H1 (cell line): ENCODE results near the gene PRSS53. TPM values are rescaled to one million over a fixed set of nuclear protein-coding genes. Genes with fewer than 3 reads are reported as not detected.

Experiments
- CTCF ChIA-PET: fragments of 300-600 bp; sonication (Branson Sonifier 250); formaldehyde crosslinking; loops from one replicate; lab custom pipeline; 2021; ENCODE audit not compliant: partially characterized antibody; lab: Charles Lee
- POLR2A ChIA-PET: fragments of 300-600 bp; sonication (Branson Sonifier 250); formaldehyde crosslinking; loops from one replicate; lab custom pipeline; 2021; ENCODE audit warnings: inconsistent platforms; ENCODE audit not compliant: partially characterized antibody; lab: Charles Lee
- DNase-seq, 2 experiments: peaks; one replicate each; pipeline versions ENCODE4 v3.0.0 to v3.0.0-alpha.2; 2010 to 2022; ENCODE audit warnings: low spot score in 2 of 2, low read depth in 1 of 2, mixed read lengths in 1 of 2
- FAIRE-seq: peaks from 2 replicates; lab custom pipeline; 2011; peaks lifted over from hg19 to GRCh38; lab: Jason Lieb, UNC
- H2AFZ ChIP-seq: 2 replicates; pipeline ENCODE4 v1.8.1; 2012; ENCODE audit warnings: low read length, inconsistent platforms
- H2AK5ac ChIP-seq: 2 replicates; pipeline ENCODE4 v1.6.1; 2013; ENCODE audit warnings: low read depth, low read length
- H2BK120ac ChIP-seq: replicated peaks from 2 replicates; pipeline ENCODE3; 2013; ENCODE audit warnings: low read depth, low read length, inconsistent platforms
- H2BK12ac ChIP-seq: 2 replicates; pipeline ENCODE4 v1.6.1; 2013; ENCODE audit warnings: low read depth, low read length
- H2BK15ac ChIP-seq: 2 replicates; pipeline ENCODE4 v1.6.1; 2013; ENCODE audit warnings: low read length
- H2BK20ac ChIP-seq: 2 replicates; pipeline ENCODE4 v1.6.1; 2013; ENCODE audit warnings: low read length
- H2BK5ac ChIP-seq: 2 replicates; pipeline ENCODE4 v1.6.1; 2013; ENCODE audit warnings: low read depth, low read length
- H3K14ac ChIP-seq: 2 replicates; pipeline ENCODE4 v1.6.1; 2013; ENCODE audit warnings: inconsistent platforms; ENCODE audit not compliant: insufficient read length
- H3K18ac ChIP-seq: 2 replicates; pipeline ENCODE4 v1.6.1; 2013; ENCODE audit warnings: low read length; ENCODE audit errors: extremely low read depth
- H3K23ac ChIP-seq: 2 replicates; pipeline ENCODE4 v1.6.1; 2013; ENCODE audit warnings: inconsistent platforms; ENCODE audit not compliant: insufficient read length
- H3K23me2 ChIP-seq: 2 replicates; pipeline ENCODE4 v1.6.1; 2013; ENCODE audit warnings: low read depth, low read length
- H3K27ac ChIP-seq: 2 replicates; pipeline ENCODE4 v1.6.1; 2011; ENCODE audit warnings: low read depth, low read length, inconsistent platforms
- H3K27me3 ChIP-seq, 4 experiments: replicated peaks in 1 of 4; 1 replicate in 1 of 4; 2 replicates in 3 of 4; pipeline versions ENCODE4 v1.6.1 to v1.8.1; 2011 to 2013; ENCODE audit warnings: low read length in 3 of 4, mild to moderate bottlenecking in 3 of 4, inconsistent platforms in 2 of 4, mixed read lengths in 2 of 4, moderate library complexity in 1 of 4; ENCODE audit not compliant: control insufficient read depth in 3 of 4, insufficient read depth in 3 of 4; ENCODE audit errors: extremely low read depth in 1 of 4
- H3K36me3 ChIP-seq, 4 experiments: 2 replicates each; pipeline versions ENCODE4 v1.6.1 to v1.8.1; 2011 to 2013; ENCODE audit warnings: mild to moderate bottlenecking in 4 of 4, low read length in 3 of 4, moderate library complexity in 2 of 4, control low read depth in 1 of 4, inconsistent platforms in 1 of 4; ENCODE audit not compliant: insufficient read depth in 4 of 4, control insufficient read depth in 2 of 4
- H3K4ac ChIP-seq: replicated peaks from 2 replicates; pipeline ENCODE3; 2013; ENCODE audit warnings: low read length, low read depth, mixed read lengths, inconsistent platforms; ENCODE audit not compliant: insufficient read length
- H3K4me1 ChIP-seq, 4 experiments: replicated peaks in 1 of 4; 1 replicate in 1 of 4; 2 replicates in 3 of 4; pipeline versions ENCODE4 v1.6.1 to v1.8.1; 2011 to 2013; ENCODE audit warnings: low read length in 3 of 4, inconsistent platforms in 2 of 4, mixed read lengths in 1 of 4; ENCODE audit not compliant: insufficient read depth in 4 of 4, control insufficient read depth in 3 of 4
- H3K4me2 ChIP-seq, 2 experiments: 2 replicates each; pipeline versions ENCODE4 v1.6.1 to v1.8.1; 2011 to 2013; ENCODE audit warnings: low read depth in 2 of 2, low read length in 2 of 2, control low read depth in 1 of 2, inconsistent platforms in 1 of 2, mild to moderate bottlenecking in 1 of 2; ENCODE audit not compliant: insufficient read depth in 1 of 2
- H3K4me3 ChIP-seq, 4 experiments: fragments of 200-600, 300-600 bp in 1 of 4; sonication (generic), shearing (Covaris generic), sonication (Bioruptor Twin) in 1 of 4; 2 replicates each; pipeline versions ENCODE4 v1.5.1 to v1.8.1; 2011 to 2016; ENCODE audit warnings: low read length in 4 of 4, low read depth in 3 of 4, control low read depth in 2 of 4, inconsistent platforms in 2 of 4, mild to moderate bottlenecking in 2 of 4, mixed read lengths in 1 of 4, moderate library complexity in 1 of 4; ENCODE audit not compliant: insufficient read depth in 2 of 4; ENCODE audit errors: extremely low read depth in 1 of 4
- H3K56ac ChIP-seq: replicated peaks from 2 replicates; pipeline ENCODE3; 2013; ENCODE audit warnings: low read depth, mild to moderate bottlenecking, mixed read lengths, low read length, inconsistent platforms; ENCODE audit not compliant: insufficient read length
- H3K79me1 ChIP-seq: 2 replicates; pipeline ENCODE4 v1.6.1; 2013; ENCODE audit warnings: low read depth, low read length, control low read depth
- H3K79me2 ChIP-seq, 2 experiments: 2 replicates each; pipeline versions ENCODE4 v1.6.1 to v1.8.1; 2012 to 2013; ENCODE audit warnings: low read length in 2 of 2, mild to moderate bottlenecking in 2 of 2, inconsistent platforms in 1 of 2; ENCODE audit not compliant: insufficient read depth in 2 of 2, control insufficient read depth in 1 of 2
- H3K9ac ChIP-seq, 4 experiments: replicated peaks in 1 of 4; 1 replicate in 1 of 4; 2 replicates in 3 of 4; pipeline versions ENCODE4 v1.6.1 to v1.8.1; 2011 to 2013; ENCODE audit warnings: low read depth in 3 of 4, low read length in 3 of 4, control low read depth in 2 of 4, mild to moderate bottlenecking in 2 of 4, moderate library complexity in 2 of 4, inconsistent platforms in 1 of 4; ENCODE audit errors: extremely low read depth in 1 of 4
- H3K9me3 ChIP-seq, 2 experiments: 2 replicates each; pipeline versions ENCODE4 v1.6.1 to v1.8.1; 2012 to 2013; ENCODE audit warnings: mild to moderate bottlenecking in 2 of 2, moderate library complexity in 2 of 2, control low read depth in 1 of 2, inconsistent platforms in 1 of 2, low read depth in 1 of 2, low read length in 1 of 2, mixed read lengths in 1 of 2; ENCODE audit not compliant: insufficient read depth in 2 of 2
- H4K20me1 ChIP-seq, 2 experiments: replicated peaks in 1 of 2; 2 replicates each; pipeline versions ENCODE3 to v1.8.1; 2011 to 2013; ENCODE audit warnings: inconsistent platforms in 2 of 2, low read length in 2 of 2, mild to moderate bottlenecking in 1 of 2; ENCODE audit not compliant: insufficient read depth in 2 of 2, control insufficient read depth in 1 of 2
- H4K5ac ChIP-seq: 2 replicates; pipeline ENCODE4 v1.6.1; 2013; ENCODE audit warnings: low read length, low read depth, mixed read lengths, inconsistent platforms; ENCODE audit not compliant: insufficient read length
- H4K8ac ChIP-seq: 2 replicates; pipeline ENCODE4 v1.8.0; 2013; ENCODE audit warnings: mild to moderate bottlenecking, moderate library complexity, low read length, inconsistent platforms; ENCODE audit not compliant: insufficient read depth; ENCODE audit errors: extremely low read depth
- H4K91ac ChIP-seq: replicated peaks from 2 replicates; pipeline ENCODE3; 2013; ENCODE audit warnings: low read length, mixed read lengths, inconsistent platforms; ENCODE audit not compliant: insufficient read length
- RAD21 ChIP-seq, 2 experiments: IDR thresholded peaks in 1 of 2; conservative IDR thresholded peaks in 1 of 2; 2 replicates each; pipeline ENCODE4 v1.6.1; 2011; ENCODE audit warnings: low read depth in 2 of 2, low read length in 2 of 2, improper control_type of control experiment in 1 of 2, inconsistent platforms in 1 of 2, mild to moderate bottlenecking in 1 of 2, moderate library complexity in 1 of 2
- SIN3A ChIP-seq, 2 experiments: IDR thresholded peaks in 1 of 2; conservative IDR thresholded peaks in 1 of 2; 2 replicates each; pipeline ENCODE4 v1.6.1; 2011 to 2012; ENCODE audit warnings: low read length in 2 of 2, improper control_type of control experiment in 1 of 2, low read depth in 1 of 2, mild to moderate bottlenecking in 1 of 2
- TAF1 ChIP-seq: IDR thresholded peaks from 2 replicates; pipeline ENCODE4 v1.6.1; 2011; ENCODE audit warnings: mild to moderate bottlenecking, low read depth, low read length
- WGBS, 2 experiments: shearing (Covaris generic) in 1 of 2; methylation state at CpG; one replicate each; pipeline versions ENCODE4 v1.1.6 to v1.1.7; 2013 to 2015; ENCODE audit warnings: low lambda C conversion rate in 2 of 2, mixed read lengths in 2 of 2, inconsistent platforms in 1 of 2, low coverage in 1 of 2, missing lambda C conversion rate in 1 of 2; ENCODE audit not compliant: insufficient replicate concordance in 2 of 2, insufficient coverage in 1 of 2, insufficient read length in 1 of 2; ENCODE audit errors: extremely low coverage in 1 of 2, missing lambda C conversion rate in 1 of 2; 5-methylcytosine and 5-hydroxymethylcytosine counted together
- polyA plus RNA-seq, 7 experiments: library from polyadenylated mRNA; depleted of rRNA in 3 of 7; stranded (reverse) in 5 of 7; unstranded in 2 of 7; fragments of >200 nt in 5 of 7; fragments of 200-250 nt in 2 of 7; gene quantifications; 1 replicate in 5 of 7; 2 replicates in 1 of 7; 4 replicates in 1 of 7; pipeline versions ENCODE4 v1.2.1 to v1.2.3, GENCODE V29; 2011 to 2013; ENCODE audit warnings: missing spikeins in 2 of 7, mixed read lengths in 2 of 7
- total RNA-seq: library from RNA; stranded (reverse); fragmentation: NEBNext Ultra II Directional; extraction: Animal tissue kit (Norgen Biotek cat#: 25700); gene quantifications from 2 replicates; pipeline ENCODE4 v1.2.1, GENCODE V29; 2021
- TF ChIP-seq, protein P1 (sequence below): IDR thresholded peaks from 2 replicates; pipeline ENCODE4 v1.6.1; 2012; ENCODE audit warnings: low read length, inconsistent platforms

PRSS53 gene
- total and polyA plus RNA-seq, 2 of the 8 experiments (the other 6 are each of a cell fraction or from before 2014, with no cell fraction given): 1.7 to 2.6 TPM

DNA sequence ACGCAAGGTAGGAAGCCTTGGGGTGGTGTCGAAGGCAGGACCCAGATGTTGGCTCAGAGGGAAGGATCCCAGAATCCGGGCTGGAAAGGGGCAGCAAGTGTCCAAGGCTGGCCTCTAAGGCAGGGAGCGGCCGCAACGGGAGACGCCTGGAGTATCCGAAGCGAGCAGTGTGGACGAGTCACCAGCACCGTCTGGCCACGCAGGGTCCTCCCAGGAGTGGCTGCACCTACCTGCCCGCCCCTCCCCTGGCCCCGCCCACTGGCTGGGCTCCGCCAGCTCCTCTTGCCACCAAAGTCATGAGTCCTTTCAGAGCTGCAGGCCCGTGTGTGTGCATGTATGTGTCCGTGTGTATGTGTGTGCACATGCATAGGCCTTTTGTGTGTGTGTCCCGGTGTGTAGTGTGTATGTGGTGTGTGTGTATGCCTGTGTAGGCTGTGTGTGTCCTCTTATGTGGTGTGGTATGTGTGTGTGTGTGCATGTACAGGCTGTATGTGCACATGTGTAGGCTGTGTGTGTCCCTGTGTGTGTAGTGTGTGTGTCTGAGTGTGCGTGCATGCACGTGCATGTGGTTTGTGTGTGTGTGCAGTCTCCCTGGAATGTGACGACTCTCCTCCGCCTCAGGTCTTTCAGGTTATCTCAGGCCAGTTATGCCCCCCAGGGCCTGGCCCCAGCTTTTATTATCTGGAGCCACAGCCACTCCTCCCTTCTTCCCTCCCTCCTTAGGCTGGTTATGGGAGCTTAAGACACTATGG is 47.0 kb upstream of the PRSS53 start, which contains the start of gene PRSS8:
Gene PRSS8 (minus strand): TSS at position 193 of the 752 bp plus-strand sequence. CDS start 229 bp downstream, outside the sequence.
- TF ChIP-seq TAF1 (peak; percentile 22; the same call in 1 of the 2 replicates), RAD21 (IDR thresholded peaks at IDR 0.05 in 1 of 2, conservative IDR thresholded peaks at IDR 0.05 in 1 of 2; ENCODE audit: low read depth in 2 of 2, low read length in 2 of 2) (no peak), SIN3A (conservative IDR thresholded peaks at IDR 0.05 in 1 of 2, IDR thresholded peaks at IDR 0.05 in 1 of 2; ENCODE audit: low read depth in 1 of 2, low read length in 2 of 2) (peak in 1 of 2 experiments; percentile 26; a peak in 1 of 4 replicates)
- TF ChIP-seq, protein P1, sequence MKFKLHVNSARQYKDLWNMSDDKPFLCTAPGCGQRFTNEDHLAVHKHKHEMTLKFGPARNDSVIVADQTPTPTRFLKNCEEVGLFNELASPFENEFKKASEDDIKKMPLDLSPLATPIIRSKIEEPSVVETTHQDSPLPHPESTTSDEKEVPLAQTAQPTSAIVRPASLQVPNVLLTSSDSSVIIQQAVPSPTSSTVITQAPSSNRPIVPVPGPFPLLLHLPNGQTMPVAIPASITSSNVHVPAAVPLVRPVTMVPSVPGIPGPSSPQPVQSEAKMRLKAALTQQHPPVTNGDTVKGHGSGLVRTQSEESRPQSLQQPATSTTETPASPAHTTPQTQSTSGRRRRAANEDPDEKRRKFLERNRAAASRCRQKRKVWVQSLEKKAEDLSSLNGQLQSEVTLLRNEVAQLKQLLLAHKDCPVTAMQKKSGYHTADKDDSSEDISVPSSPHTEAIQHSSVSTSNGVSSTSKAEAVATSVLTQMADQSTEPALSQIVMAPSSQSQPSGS: no peak
- TF ChIP-seq, all 59 proteins: peak for 2
- H3K9ac ChIP-seq: peak within 1 kb of the TSS; percentile 52 to 87 (median 78)
- peak within 1 kb of the TSS; percentile 97 for H2BK5ac ChIP-seq
- H3K27ac ChIP-seq: peak within 1 kb of the TSS; percentile 86; the same call in 1 of the 2 replicates
- peak in 1 of 2 experiments; percentile 83 for DNase-seq
- peak within 1 kb of the TSS; percentile 65 to 87 (median 81) for H3K4me3 ChIP-seq
- ChIA-PET POLR2A (interaction anchor here (0.6 to 34.9 kb wide), 17 partner anchors 1 to 182 kb away, joined by 3 to 713 read pairs (median 4); partner anchors contain the start of genes BCKDK, FUS, HSD3B7 and KAT8), CTCF (interaction anchor here (0.8 to 2.6 kb wide), 8 partner anchors 9 to 201 kb away, joined by 3 to 10 read pairs (median 4); partner anchors contain the start of genes HSD3B7, KAT8 and ZNF668)
- H3K23ac ChIP-seq: no peak within 1 kb of the TSS
- peak within 1 kb of the TSS; percentile 97 for H4K91ac ChIP-seq
- H2AFZ ChIP-seq: no peak within 1 kb of the TSS
- peak within 1 kb of the TSS; percentile 100 for H2BK12ac ChIP-seq
- peak within 1 kb of the TSS; percentile 97 for H3K4ac ChIP-seq
- peak within 1 kb of the TSS; percentile 89 for H4K5ac ChIP-seq
- H3K79me2 ChIP-seq: peaks cover 0 to 19% of the 10 kb centered on the region in 2 experiments; a peak in 2 of 4 replicates
- peak within 1 kb of the TSS; percentile 83 to 98 for H3K4me2 ChIP-seq
- H4K20me1 ChIP-seq: peaks cover 6 to 7% of the 10 kb centered on the region in 2 experiments
- no peak for FAIRE-seq
- peak within 1 kb of the TSS; percentile 51; the same call in 1 of the 2 replicates for H4K8ac ChIP-seq
- peak within 1 kb of the TSS; percentile 79 for H3K56ac ChIP-seq
- H3K9me3 ChIP-seq: no peaks in the 10 kb centered on the region
- peak within 1 kb of the TSS; percentile 99 for H3K18ac ChIP-seq
- H3K36me3 ChIP-seq: peaks cover 12 to 27% (median 15%) of the 10 kb centered on the region in 4 experiments
- H3K23me2 ChIP-seq: peaks cover 16% of the 10 kb centered on the region
- H3K14ac ChIP-seq: peak within 1 kb of the TSS; percentile 87
- H2BK120ac ChIP-seq: peak within 1 kb of the TSS; percentile 91
- H3K4me1 ChIP-seq: peaks cover 5 to 48% (median 38%) of the 10 kb centered on the region in 4 experiments
- peak within 1 kb of the TSS; percentile 100 for H2BK15ac ChIP-seq
- peak within 1 kb of the TSS; percentile 98 for H2BK20ac ChIP-seq
- H3K27me3 ChIP-seq: no peaks in the 10 kb centered on the region
- peak within 1 kb of the TSS; percentile 100 for H2AK5ac ChIP-seq
- peaks cover 9% of the 10 kb centered on the region for H3K79me1 ChIP-seq
- 16% methylated on average over 22 of the region's 22 CpGs; no CpG with 5 or more reads in 1 of the 2 experiments for WGBS, 2 experiments
